Loucy (cell line): ENCODE results near the gene TEX101.

Experiments
- EZH2phosphoT487 ChIP-seq: fragments of 200-600 bp; IDR thresholded peaks from 2 replicates; pipeline ENCODE4 v1.6.1; 2018; ENCODE audit warnings: antibody characterized with exemption, mild to moderate bottlenecking, moderate library complexity, borderline replicate concordance
- TF ChIP-seq, protein P1 (sequence below): fragments of 200-600 bp; sonication (generic); conservative IDR thresholded peaks from 2 replicates; pipeline ENCODE4 v1.5.1; 2014; ENCODE audit warnings: mild to moderate bottlenecking, antibody characterized with exemption, low read length

DNA sequence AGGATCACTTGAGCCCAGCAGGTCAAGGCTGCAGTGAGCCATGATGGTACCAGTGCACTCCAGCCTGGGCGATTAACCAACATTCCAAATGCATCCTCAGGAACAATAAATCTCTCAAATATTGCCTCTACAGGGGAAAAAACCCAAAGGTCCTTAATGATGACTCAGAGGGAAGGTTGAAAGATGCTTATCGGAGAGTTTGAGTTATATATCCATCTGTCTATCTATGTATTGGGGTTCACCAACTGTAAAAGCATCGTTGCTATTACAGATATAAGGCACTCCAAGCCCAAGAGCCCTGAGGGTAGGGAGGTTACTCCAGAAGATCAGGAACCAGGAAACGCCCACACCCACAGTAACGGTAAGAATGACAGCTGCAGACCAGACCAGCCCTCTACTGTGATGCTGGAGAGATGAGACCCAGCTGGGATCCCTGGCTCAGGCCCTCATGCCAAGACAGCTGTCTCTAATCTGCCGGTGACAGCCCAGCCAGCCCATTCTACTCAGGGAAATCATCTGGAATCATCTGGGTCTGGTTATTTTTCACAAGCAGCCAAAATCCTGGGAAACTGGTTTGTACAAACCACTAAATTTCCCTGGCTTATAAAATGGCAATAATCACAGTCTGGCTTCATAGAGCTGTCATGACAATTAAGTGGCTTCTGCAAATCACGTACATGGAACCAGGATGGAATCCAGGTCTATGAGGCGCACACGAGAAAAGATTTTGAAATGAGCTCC, 23.8 kb downstream of the TEX101 start:
- TF ChIP-seq, protein P1, sequence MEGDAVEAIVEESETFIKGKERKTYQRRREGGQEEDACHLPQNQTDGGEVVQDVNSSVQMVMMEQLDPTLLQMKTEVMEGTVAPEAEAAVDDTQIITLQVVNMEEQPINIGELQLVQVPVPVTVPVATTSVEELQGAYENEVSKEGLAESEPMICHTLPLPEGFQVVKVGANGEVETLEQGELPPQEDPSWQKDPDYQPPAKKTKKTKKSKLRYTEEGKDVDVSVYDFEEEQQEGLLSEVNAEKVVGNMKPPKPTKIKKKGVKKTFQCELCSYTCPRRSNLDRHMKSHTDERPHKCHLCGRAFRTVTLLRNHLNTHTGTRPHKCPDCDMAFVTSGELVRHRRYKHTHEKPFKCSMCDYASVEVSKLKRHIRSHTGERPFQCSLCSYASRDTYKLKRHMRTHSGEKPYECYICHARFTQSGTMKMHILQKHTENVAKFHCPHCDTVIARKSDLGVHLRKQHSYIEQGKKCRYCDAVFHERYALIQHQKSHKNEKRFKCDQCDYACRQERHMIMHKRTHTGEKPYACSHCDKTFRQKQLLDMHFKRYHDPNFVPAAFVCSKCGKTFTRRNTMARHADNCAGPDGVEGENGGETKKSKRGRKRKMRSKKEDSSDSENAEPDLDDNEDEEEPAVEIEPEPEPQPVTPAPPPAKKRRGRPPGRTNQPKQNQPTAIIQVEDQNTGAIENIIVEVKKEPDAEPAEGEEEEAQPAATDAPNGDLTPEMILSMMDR = no peak
- no peak for TF ChIP-seq EZH2phosphoT487
